GM19193 (cell line): ENCODE data around the gene COX6A1.

Experiments
- POLR2A ChIP-seq: IDR thresholded peaks from 4 replicates; pipeline ENCODE4 v1.6.1; 2011; ENCODE audit not compliant: insufficient read depth, insufficient read length; ENCODE audit errors: extremely low read depth

Gene COX6A1

GRCh38 chr12:120470150-120470784 is 32.4 kb downstream of the COX6A1 start:
- TF ChIP-seq POLR2A, result no peak

DNA sequence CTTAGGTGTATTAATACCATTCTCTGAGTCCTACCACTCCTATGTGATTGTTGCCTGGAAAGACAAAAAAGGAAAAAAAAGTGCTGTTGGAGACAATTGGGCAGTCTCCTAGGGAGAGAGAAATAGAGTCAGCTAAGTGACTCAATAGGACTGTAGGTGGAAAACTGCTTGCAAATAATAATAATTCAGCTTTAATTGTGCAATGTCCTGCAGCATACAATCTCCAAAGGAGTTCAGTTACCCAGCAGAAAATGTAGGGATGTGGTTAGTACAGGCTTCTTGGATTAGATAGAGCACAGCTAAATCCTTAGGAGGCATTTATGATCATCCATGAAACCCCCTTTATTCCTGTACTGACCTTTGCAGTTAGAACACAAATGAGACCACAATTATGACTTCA is 34.6 kb downstream of the COX6A1 start:
- no peak for TF ChIP-seq POLR2A

DNA sequence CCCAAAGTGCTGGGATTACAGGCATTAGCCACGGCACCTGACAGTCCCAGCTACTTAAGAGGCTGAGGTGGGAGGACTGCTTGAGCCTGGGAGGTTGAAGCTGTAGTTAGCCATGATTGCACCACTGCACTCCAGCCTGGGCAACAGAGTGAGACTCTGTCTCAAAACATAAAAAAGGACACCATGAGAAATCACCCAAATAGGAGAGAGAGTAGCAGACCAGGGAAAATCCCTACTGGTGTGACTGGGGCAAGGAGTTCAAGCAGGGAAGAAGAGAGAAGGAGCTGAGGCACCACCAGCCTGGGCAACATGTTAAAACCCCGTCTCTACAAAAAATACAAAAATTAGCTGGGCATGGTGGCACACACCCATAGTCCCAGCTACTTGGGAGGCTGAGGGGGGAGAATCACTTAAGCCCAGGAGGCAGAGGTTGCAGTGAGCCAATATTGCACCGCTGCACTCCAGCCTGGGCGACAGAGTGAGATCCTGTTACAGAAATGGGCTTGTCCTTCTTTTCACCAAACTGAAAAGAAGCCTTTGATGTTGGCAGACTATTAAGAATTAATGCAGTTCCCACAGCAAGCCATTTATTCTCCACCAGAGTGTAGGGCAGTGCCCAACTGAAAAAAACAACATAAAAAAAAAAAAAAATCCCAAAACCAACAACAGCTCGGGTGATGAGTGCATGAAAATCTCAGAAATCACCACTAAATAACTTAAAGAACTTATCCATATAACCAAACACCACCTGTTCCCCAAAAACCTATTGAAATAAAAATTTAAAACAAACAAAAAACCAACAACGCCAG is 36.1 kb downstream of the COX6A1 start:
- TF ChIP-seq POLR2A, result no peak

DNA sequence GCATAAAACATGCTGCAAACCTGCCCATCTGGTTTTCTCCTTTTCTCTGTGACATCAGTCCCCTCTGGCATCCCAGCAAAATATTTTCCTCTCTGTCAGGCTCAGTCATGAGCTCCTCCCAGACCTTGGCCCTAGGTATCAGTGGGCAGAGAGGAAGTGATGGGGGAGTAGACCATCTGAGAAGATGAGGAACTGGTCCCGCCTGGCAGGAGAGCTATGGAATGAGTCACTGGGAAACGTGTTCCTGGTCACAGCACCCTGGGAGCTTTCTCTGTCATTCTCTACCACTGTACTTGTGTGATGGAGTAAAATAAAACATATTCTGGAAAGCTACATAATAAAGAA is 36.7 kb downstream of the COX6A1 start:
- no peak for TF ChIP-seq POLR2A

GRCh38 chr12:120475643-120476042 is 37.7 kb downstream of the COX6A1 start:
- no peak for TF ChIP-seq POLR2A

- no peak for TF ChIP-seq POLR2A
Observed at GRCh38 chr12:120479458-120479857, 41.5 kb downstream of the COX6A1 start.

DNA sequence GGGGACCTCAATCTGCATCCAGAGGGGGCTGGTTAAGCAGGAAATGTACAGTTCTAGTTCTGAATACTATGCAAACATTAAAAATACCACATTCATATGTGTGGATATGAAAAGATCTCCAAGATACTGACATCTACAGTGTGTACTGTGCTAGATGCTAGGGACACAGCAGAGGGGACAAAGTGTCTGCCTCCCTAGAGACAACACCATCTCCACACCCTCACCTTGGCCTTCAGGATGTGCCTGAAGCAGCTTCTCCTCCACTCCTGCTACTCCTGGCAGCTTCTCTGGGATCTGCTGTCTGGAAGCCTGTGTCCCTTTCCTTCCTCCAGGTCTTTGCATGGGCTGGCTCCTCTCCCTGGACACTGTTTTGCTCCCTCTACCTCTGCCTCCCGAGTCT is 42.3 kb downstream of the COX6A1 start:
- no peak for TF ChIP-seq POLR2A

GRCh38 chr12:120481022-120481767 is 43.3 kb downstream of the COX6A1 start:
- no peak for TF ChIP-seq POLR2A

DNA sequence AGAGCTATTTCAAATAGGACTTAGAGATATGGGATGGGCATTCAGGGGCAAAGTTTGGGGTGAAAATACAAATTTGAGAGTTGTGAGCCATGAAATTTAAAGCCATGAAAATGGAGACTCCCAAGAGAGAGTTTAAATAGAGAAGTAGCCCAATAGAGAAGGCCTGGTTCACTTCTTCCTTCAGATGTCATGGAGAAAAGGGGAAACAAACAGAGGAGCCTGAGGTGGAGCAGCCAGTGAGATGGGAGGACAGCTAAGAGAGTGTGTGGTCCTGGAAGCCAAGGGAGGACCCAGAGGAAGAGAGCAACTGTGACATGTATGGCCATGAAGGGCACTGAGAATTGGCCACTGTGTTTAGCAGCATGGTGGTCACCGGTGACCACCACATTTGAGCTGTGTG is 45.7 kb downstream of the COX6A1 start:
- TF ChIP-seq POLR2A, result no peak

- no peak for TF ChIP-seq POLR2A
Observed at GRCh38 chr12:120485961-120486881, 48.3 kb downstream of the COX6A1 start.

GRCh38 chr12:120488057-120488640 is 50.2 kb downstream of the COX6A1 start:
- no peak for TF ChIP-seq POLR2A

DNA sequence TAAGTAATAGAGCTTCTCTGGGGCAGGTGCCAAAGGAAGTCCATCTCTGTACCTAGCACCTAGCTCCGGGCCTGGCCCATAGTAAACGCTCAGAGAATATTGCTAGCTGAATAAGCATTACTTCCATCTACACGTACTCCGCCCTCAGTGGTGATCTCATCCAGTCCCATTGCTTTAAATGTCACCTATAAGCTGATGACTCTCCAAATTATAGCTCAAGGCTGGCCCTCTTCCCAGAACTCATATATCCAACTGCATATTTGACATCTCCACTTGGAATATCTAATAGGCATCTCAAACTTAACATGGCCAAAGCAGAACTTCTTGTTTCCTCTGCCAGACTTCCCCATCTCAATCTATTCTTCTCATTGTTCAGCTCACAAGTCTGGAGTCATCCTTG is 51.1 kb downstream of the COX6A1 start:
- TF ChIP-seq POLR2A, result no peak

- no peak for TF ChIP-seq POLR2A
Observed at GRCh38 chr12:120490325-120490724, 52.4 kb downstream of the COX6A1 start.
